ENCODE data around the gene METTL21A.

The METTL21A gene

GRCh38 chr2:207624185-207625013 is 795 bp downstream of the METTL21A start:
- H3K4me3 ChIP-seq (ENCODE audit: low read depth, low read length), result peak overlapping the region; percentile 64
- TF ChIP-seq CTCF (IDR thresholded peaks at IDR 0.05; ENCODE audit: low read depth, low read length), result no peak
- in situ Hi-C loops (cut with HindIII; ENCODE audit: low sequenced_read_pairs), result no loop called here
- DNase-seq (ENCODE audit: low read depth, low spot score), result peak; percentile 77

- no peak for TF ChIP-seq CTCF (IDR thresholded peaks at IDR 0.05; ENCODE audit: low read depth, low read length)
- no peak overlapping the region for H3K4me3 ChIP-seq (ENCODE audit: low read depth, low read length)
- no peak for DNase-seq (ENCODE audit: low read depth, low spot score)
- in situ Hi-C loops (cut with HindIII; ENCODE audit: low sequenced_read_pairs), result no loop called here
Observed at GRCh38 chr2:207621501-207622039, 3.6 kb downstream of the METTL21A start.

GRCh38 chr2:207619764-207620203 is 5.4 kb downstream of the METTL21A start:
- no peak for TF ChIP-seq CTCF (IDR thresholded peaks at IDR 0.05; ENCODE audit: low read depth, low read length)
- in situ Hi-C loops (cut with HindIII; ENCODE audit: low sequenced_read_pairs), result no loop called here
- H3K4me3 ChIP-seq (ENCODE audit: low read depth, low read length), result no peak overlapping the region
- no peak for DNase-seq (ENCODE audit: low read depth, low spot score)

- peak; percentile 91 for DNase-seq (ENCODE audit: low read depth, low spot score)
- no peak overlapping the region for H3K4me3 ChIP-seq (ENCODE audit: low read depth, low read length)
- no peak for TF ChIP-seq CTCF (IDR thresholded peaks at IDR 0.05; ENCODE audit: low read depth, low read length)
- in situ Hi-C loops (cut with HindIII; ENCODE audit: low sequenced_read_pairs), result no loop called here
Observed at GRCh38 chr2:207617011-207617671, 8.1 kb downstream of the METTL21A start.

- DNase-seq (ENCODE audit: low read depth, low spot score), result peak; percentile 57
- no peak for TF ChIP-seq CTCF (IDR thresholded peaks at IDR 0.05; ENCODE audit: low read depth, low read length)
- in situ Hi-C loops (cut with HindIII; ENCODE audit: low sequenced_read_pairs), result no loop called here
Observed at GRCh38 chr2:207616185-207616584, 9.0 kb downstream of the METTL21A start.

GRCh38 chr2:207614824-207615223 is 10.4 kb downstream of the METTL21A start:
- H3K4me3 ChIP-seq (ENCODE audit: low read depth, low read length), result no peak overlapping the region
- in situ Hi-C loops (cut with HindIII; ENCODE audit: low sequenced_read_pairs), result no loop called here
- DNase-seq (ENCODE audit: low read depth, low spot score), result no peak
- no peak for TF ChIP-seq CTCF (IDR thresholded peaks at IDR 0.05; ENCODE audit: low read depth, low read length)

More at GRCh38 chr2:207616185-207616584, 9.0 kb downstream of the METTL21A start:
- H3K4me3 ChIP-seq (ENCODE audit: low read depth, low read length), result no peak overlapping the region
